Measurements from ENCODE around the gene ELFN1.

Gene ELFN1

GRCh38 chr7:1747004-1747801 lies 77.1 kb downstream of the ELFN1 start:
- H3K27ac ChIP-seq (ENCODE audit: low read length): no peak overlapping the region
- no peaks in the 10 kb centered on the region for H3K27me3 ChIP-seq (ENCODE audit: insufficient read depth, low read length, poor library complexity)
- ATAC-seq (ENCODE audit: insufficient read depth, low read depth) (no peak), DNase-seq (no peak)
- TF ChIP-seq EZH2 (IDR thresholded peaks at IDR 0.05; ENCODE audit: borderline replicate concordance, low read depth, low read length, severe bottlenecking) (no peak), CTCF (IDR thresholded peaks at IDR 0.05; ENCODE audit: borderline replicate concordance, extremely low read depth, low read length, poor library complexity, severe bottlenecking) (no peak)
- no peak overlapping the region for H2AFZ ChIP-seq (ENCODE audit: low read depth, low read length)
- peaks cover 12% of the 10 kb centered on the region for H3K36me3 ChIP-seq (ENCODE audit: insufficient read depth, low read length)
- no peaks in the 10 kb centered on the region for H3K79me2 ChIP-seq (ENCODE audit: insufficient read depth, low read length)
- no peaks in the 10 kb centered on the region for H3K4me1 ChIP-seq (ENCODE audit: insufficient read depth, low read length)
- no peak overlapping the region for H3K4me3 ChIP-seq (ENCODE audit: low read depth in 1 of 2, low read length in 2 of 2)
- no peaks in the 10 kb centered on the region; the same call in 1 of the 2 replicates for H4K20me1 ChIP-seq (ENCODE audit: insufficient read depth, low read length)
- H3K4me2 ChIP-seq (ENCODE audit: insufficient read depth, low read length): no peak overlapping the region
- no peaks in the 10 kb centered on the region for H3K9me3 ChIP-seq (ENCODE audit: insufficient read depth, low read length, severe bottlenecking)
- no peak overlapping the region for H3K9ac ChIP-seq (ENCODE audit: low read depth, low read length)

- TF ChIP-seq CTCF (IDR thresholded peaks at IDR 0.05; ENCODE audit: borderline replicate concordance, extremely low read depth, low read length, poor library complexity, severe bottlenecking) (no peak), EZH2 (IDR thresholded peaks at IDR 0.05; ENCODE audit: borderline replicate concordance, low read depth, low read length, severe bottlenecking) (no peak)
- Histone ChIP-seq H2AFZ (ENCODE audit: low read depth, low read length) (no peak overlapping the region), H3K36me3 (ENCODE audit: insufficient read depth, low read length) (peaks cover 12% of the 10 kb centered on the region), H3K4me3 (ENCODE audit: low read depth in 1 of 2, low read length in 2 of 2) (no peak overlapping the region), H3K27ac (ENCODE audit: low read length) (no peak overlapping the region), H3K4me1 (ENCODE audit: insufficient read depth, low read length) (no peaks in the 10 kb centered on the region), H4K20me1 (ENCODE audit: insufficient read depth, low read length) (no peaks in the 10 kb centered on the region; the same call in 1 of the 2 replicates), H3K79me2 (ENCODE audit: insufficient read depth, low read length) (no peaks in the 10 kb centered on the region), H3K9ac (ENCODE audit: low read depth, low read length) (no peak overlapping the region), H3K9me3 (ENCODE audit: insufficient read depth, low read length, severe bottlenecking) (no peaks in the 10 kb centered on the region), H3K4me2 (ENCODE audit: insufficient read depth, low read length) (no peak overlapping the region), H3K27me3 (ENCODE audit: insufficient read depth, low read length, poor library complexity) (no peaks in the 10 kb centered on the region)
- DNase-seq (no peak), ATAC-seq (ENCODE audit: insufficient read depth, low read depth) (0 out of 3 replicates have a peak, but pooled peaks have one; percentile 25)
These were observed 78.2 kb downstream of the ELFN1 start for GRCh38 chr7:1748076-1748838.

- Histone ChIP-seq H3K9me3 (ENCODE audit: insufficient read depth, low read length, severe bottlenecking) (no peaks in the 10 kb centered on the region), H2AFZ (ENCODE audit: low read depth, low read length) (no peak overlapping the region), H3K36me3 (ENCODE audit: insufficient read depth, low read length) (peaks cover 12% of the 10 kb centered on the region), H3K4me3 (ENCODE audit: low read depth in 1 of 2, low read length in 2 of 2) (no peak overlapping the region), H3K9ac (ENCODE audit: low read depth, low read length) (no peak overlapping the region), H3K4me2 (ENCODE audit: insufficient read depth, low read length) (no peak overlapping the region), H3K27me3 (ENCODE audit: insufficient read depth, low read length, poor library complexity) (no peaks in the 10 kb centered on the region), H3K4me1 (ENCODE audit: insufficient read depth, low read length) (no peaks in the 10 kb centered on the region), H3K79me2 (ENCODE audit: insufficient read depth, low read length) (no peaks in the 10 kb centered on the region), H4K20me1 (ENCODE audit: insufficient read depth, low read length) (no peaks in the 10 kb centered on the region; the same call in 1 of the 2 replicates), H3K27ac (ENCODE audit: low read length) (no peak overlapping the region)
- TF ChIP-seq EZH2 (IDR thresholded peaks at IDR 0.05; ENCODE audit: borderline replicate concordance, low read depth, low read length, severe bottlenecking): no peak
- no peak for TF ChIP-seq CTCF (IDR thresholded peaks at IDR 0.05; ENCODE audit: borderline replicate concordance, extremely low read depth, low read length, poor library complexity, severe bottlenecking)
- DNase-seq (no peak), ATAC-seq (ENCODE audit: insufficient read depth, low read depth) (0 out of 3 replicates have a peak, but pooled peaks have one; percentile 23)
These were observed 78.7 kb downstream of the ELFN1 start for GRCh38 chr7:1748839-1749173.

All from DND-41 (cell line).